HepG2 (cell line): Measurements from ENCODE around the gene TMCC1.

ENCODE experiments used
- GABPA ChIP-seq, 2 experiments: IDR thresholded peaks; 2 replicates each; pipeline ENCODE4 v1.6.1; 2011 to 2016; ENCODE audit warnings: low read depth in 2 of 2, low read length in 1 of 2, missing biosample characterization in 1 of 2, missing genetic modification characterization in 1 of 2
- GTF2F1 ChIP-seq: fragments of 150-350 bp; IDR thresholded peaks from 2 replicates; pipeline ENCODE4 v1.6.1; 2014; ENCODE audit warnings: low read length
- POLR2A ChIP-seq, 2 experiments: IDR thresholded peaks; 2 replicates each; pipeline ENCODE4 v1.6.1; 2011; ENCODE audit warnings: low read depth in 2 of 2, low read length in 2 of 2, mild to moderate bottlenecking in 1 of 2, moderate library complexity in 1 of 2; ENCODE audit not compliant: insufficient read depth in 1 of 2
- ZNF891 ChIP-seq: sonication (generic); formaldehyde crosslinking; IDR thresholded peaks from 2 replicates; pipeline ENCODE4 v1.5.0; 2020; ENCODE audit warnings: mild to moderate bottlenecking, missing genetic modification reagents
- TF ChIP-seq, protein P1 (sequence below): sonication (generic); formaldehyde crosslinking; IDR thresholded peaks from 2 replicates; pipeline ENCODE4 v1.4.0; 2020; ENCODE audit warnings: missing genetic modification reagents

- TF ChIP-seq GTF2F1 (no peak), ZNF891 (no peak), GABPA (IDR thresholded peaks at IDR 0.05; ENCODE audit: low read depth, low read length) (no peak), GABPA (CRISPR knock-in tag; IDR thresholded peaks at IDR 0.05; ENCODE audit: low read depth) (no peak), POLR2A (IDR thresholded peaks at IDR 0.05; ENCODE audit: insufficient read depth in 1 of 2, low read depth in 2 of 2, low read length in 2 of 2) (no peak)
- TF ChIP-seq, protein P1, sequence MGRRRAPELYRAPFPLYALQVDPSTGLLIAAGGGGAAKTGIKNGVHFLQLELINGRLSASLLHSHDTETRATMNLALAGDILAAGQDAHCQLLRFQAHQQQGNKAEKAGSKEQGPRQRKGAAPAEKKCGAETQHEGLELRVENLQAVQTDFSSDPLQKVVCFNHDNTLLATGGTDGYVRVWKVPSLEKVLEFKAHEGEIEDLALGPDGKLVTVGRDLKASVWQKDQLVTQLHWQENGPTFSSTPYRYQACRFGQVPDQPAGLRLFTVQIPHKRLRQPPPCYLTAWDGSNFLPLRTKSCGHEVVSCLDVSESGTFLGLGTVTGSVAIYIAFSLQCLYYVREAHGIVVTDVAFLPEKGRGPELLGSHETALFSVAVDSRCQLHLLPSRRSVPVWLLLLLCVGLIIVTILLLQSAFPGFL (CRISPR knock-in tag) = no peak
Measured at GRCh38 chr3:129740090-129740489, 153.4 kb downstream of the TMCC1 start.
